Mesothelial cell of epicardium (in vitro differentiated cells): ENCODE data around the gene ZNF804B. TPM values are rescaled to one million over a fixed set of nuclear protein-coding genes. Genes with fewer than 3 reads are reported as not detected.

ENCODE experiments used
- DNase-seq, 2 experiments: peaks; one replicate each; pipeline ENCODE4 v3.0.0; 2021; ENCODE audit warnings: low spot score in 2 of 2; ENCODE audit not compliant: unreplicated experiment in 2 of 2
- H3K27ac Mint-ChIP-seq: 2 replicates; pipeline ENCODE4 v1.8.0; 2021; ENCODE audit warnings: mixed read lengths
- H3K27me3 Mint-ChIP-seq: 2 replicates; pipeline ENCODE4 v1.8.0; 2021; ENCODE audit warnings: low read depth, mixed read lengths
- H3K36me3 Mint-ChIP-seq: 2 replicates; pipeline ENCODE4 v1.8.0; 2021; ENCODE audit warnings: mixed read lengths
- H3K4me1 Mint-ChIP-seq: 2 replicates; pipeline ENCODE4 v1.8.0; 2021; ENCODE audit warnings: mixed read lengths
- H3K4me3 Mint-ChIP-seq: 2 replicates; pipeline ENCODE4 v1.8.0; 2021; ENCODE audit warnings: mild to moderate bottlenecking, moderate library complexity, mixed read lengths
- H3K9me3 Mint-ChIP-seq: 2 replicates; pipeline ENCODE4 v1.8.0; 2021; ENCODE audit warnings: mixed read lengths
- CTCF ChIP-seq: fragments of 200-600 bp; sonication (generic); IDR thresholded peaks from one replicate; pipeline ENCODE4 v1.5.0; 2021; ENCODE audit warnings: antibody characterized with exemption; ENCODE audit not compliant: unreplicated experiment
- total RNA-seq: library from RNA; stranded (reverse); gene quantifications from 3 replicates; pipeline ENCODE4 v1.2.1, GENCODE V29; 2021

Gene ZNF804B
- total RNA-seq, 1 donor from 2014 or later = 0.47 TPM

GRCh38 chr7:89023877-89024276, 264.4 kb downstream of the ZNF804B start:
- no peak for DNase-seq
- no peak for TF ChIP-seq CTCF

GRCh38 chr7:89027781-89028180, 268.3 kb downstream of the ZNF804B start:
- Mint-ChIP-seq H3K27ac (no peak overlapping the region), H3K9me3 (no peaks in the 10 kb centered on the region), H3K4me3 (no peak overlapping the region), H3K4me1 (no peaks in the 10 kb centered on the region), H3K36me3 (no peaks in the 10 kb centered on the region), H3K27me3 (no peaks in the 10 kb centered on the region)
- no peak for TF ChIP-seq CTCF
- no peak for DNase-seq

More at GRCh38 chr7:89023877-89024276, 264.4 kb downstream of the ZNF804B start:
- Mint-ChIP-seq H3K27me3 (no peaks in the 10 kb centered on the region), H3K4me3 (no peak overlapping the region), H3K27ac (no peak overlapping the region), H3K9me3 (peaks cover 12% of the 10 kb centered on the region), H3K4me1 (no peaks in the 10 kb centered on the region), H3K36me3 (no peaks in the 10 kb centered on the region)

GRCh38 chr7:89028319-89028718, 268.8 kb downstream of the ZNF804B start:
- H3K36me3 Mint-ChIP-seq = no peaks in the 10 kb centered on the region
- H3K4me1 Mint-ChIP-seq = no peaks in the 10 kb centered on the region
- H3K27me3 Mint-ChIP-seq = no peaks in the 10 kb centered on the region
- H3K4me3 Mint-ChIP-seq = no peak overlapping the region
- DNase-seq = no peak
- no peak for TF ChIP-seq CTCF
- no peaks in the 10 kb centered on the region for H3K9me3 Mint-ChIP-seq
- no peak overlapping the region for H3K27ac Mint-ChIP-seq

- Mint-ChIP-seq H3K9me3 (peaks cover 3% of the 10 kb centered on the region), H3K36me3 (no peaks in the 10 kb centered on the region), H3K27me3 (no peaks in the 10 kb centered on the region), H3K4me1 (no peaks in the 10 kb centered on the region), H3K27ac (no peak overlapping the region), H3K4me3 (no peak overlapping the region)
- DNase-seq = no peak
- TF ChIP-seq CTCF = no peak
These were observed 270.4 kb downstream of the ZNF804B start for GRCh38 chr7:89029864-89030263.

- Mint-ChIP-seq H3K4me1 (no peaks in the 10 kb centered on the region), H3K27me3 (no peaks in the 10 kb centered on the region), H3K36me3 (no peaks in the 10 kb centered on the region), H3K4me3 (no peak overlapping the region), H3K9me3 (peaks cover 37% of the 10 kb centered on the region), H3K27ac (no peak overlapping the region)
- TF ChIP-seq CTCF = no peak
- no peak for DNase-seq
These were observed 281.7 kb downstream of the ZNF804B start for GRCh38 chr7:89041240-89041639.

GRCh38 chr7:89042940-89043339, 283.4 kb downstream of the ZNF804B start:
- Mint-ChIP-seq H3K4me3 (no peak overlapping the region), H3K9me3 (peaks cover 40% of the 10 kb centered on the region), H3K4me1 (no peaks in the 10 kb centered on the region), H3K27me3 (no peaks in the 10 kb centered on the region), H3K27ac (no peak overlapping the region), H3K36me3 (no peaks in the 10 kb centered on the region)
- TF ChIP-seq CTCF = no peak
- DNase-seq = no peak
